Activated CD4-positive, alpha-beta T cell treated with anti-CD3 and anti-CD28 coated beads for 4 hours (primary cell): Measurements from ENCODE around the gene HTR1D.

Experiments used
- DNase-seq, 2 donors: peaks; one replicate each; pipeline ENCODE4 v3.0.0-alpha.2; 2020

The HTR1D gene

DNA sequence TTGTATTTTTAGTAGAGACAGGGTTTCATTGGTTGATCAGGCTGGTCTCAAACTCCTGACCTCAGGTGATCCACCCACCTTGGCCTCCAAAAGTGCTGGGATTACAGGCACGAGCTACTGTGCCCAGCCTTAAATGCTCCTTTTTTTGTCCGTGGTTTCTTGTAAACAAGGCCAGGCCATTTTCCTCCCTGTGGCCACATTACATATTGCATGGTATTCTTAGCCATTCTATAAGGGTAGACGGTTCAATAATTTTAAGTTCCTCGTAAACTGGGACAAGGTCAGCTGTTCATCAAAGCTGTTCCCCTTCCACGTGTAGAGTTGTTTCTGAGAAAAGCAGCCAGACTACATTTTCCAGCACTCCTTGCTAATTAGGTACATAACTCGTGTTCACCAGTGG lies 38.4 kb downstream of the HTR1D start:
- DNase-seq: no peak

GRCh38 chr1:23178414-23178813 lies 38.9 kb downstream of the HTR1D start:
- DNase-seq: no peak

GRCh38 chr1:23177438-23178380 lies 39.6 kb downstream of the HTR1D start:
- peak; percentile 46 to 49 for DNase-seq

DNA sequence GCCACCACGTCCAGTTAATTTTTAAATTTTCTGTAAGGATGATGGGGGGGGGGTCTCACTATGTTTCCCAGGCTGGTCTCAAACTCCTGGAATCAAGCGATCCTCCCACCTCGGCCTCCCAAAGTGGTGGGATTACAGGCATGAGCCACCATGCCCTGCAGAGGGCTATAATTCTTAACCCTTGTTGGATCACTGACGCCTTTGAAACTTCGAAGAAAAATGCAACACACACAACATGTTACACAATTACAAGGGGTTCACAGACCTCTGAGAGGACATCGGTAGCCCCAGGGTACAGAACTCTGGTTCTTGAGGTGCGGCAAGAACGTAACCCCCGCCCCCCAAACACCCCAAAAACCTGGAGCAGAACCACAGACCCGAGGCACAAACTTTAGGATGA lies 40.3 kb downstream of the HTR1D start:
- DNase-seq: no peak

DNA sequence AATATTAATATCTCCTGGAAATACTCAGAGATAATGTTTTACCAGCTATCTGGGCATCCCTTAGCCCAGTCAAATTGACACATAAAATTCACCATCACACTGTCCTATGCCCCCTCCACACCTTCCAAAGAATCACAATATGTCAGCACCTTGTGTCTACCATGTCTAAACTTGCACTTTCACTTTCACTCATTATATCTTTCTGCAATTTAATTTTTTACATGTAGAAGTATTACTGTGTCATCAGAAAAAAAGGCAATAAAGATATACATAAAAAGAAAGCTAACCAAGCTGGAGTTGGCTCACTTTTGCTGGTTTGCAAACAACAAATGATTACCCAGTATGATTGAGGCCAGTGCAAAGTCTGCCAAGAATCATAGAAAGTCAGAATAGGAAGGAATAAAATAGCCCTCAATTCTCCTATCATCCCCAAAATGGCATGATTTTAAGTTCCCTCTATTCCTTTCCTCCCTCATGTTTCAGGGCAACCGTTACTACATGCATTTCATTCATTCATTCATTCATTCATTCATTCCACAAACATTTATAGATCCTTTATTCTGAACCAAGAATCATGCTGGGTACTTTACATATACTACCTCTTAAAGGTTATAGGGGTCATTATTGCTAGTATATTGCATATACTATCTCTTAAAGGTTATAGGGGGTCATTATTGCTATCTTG lies 42.7 kb downstream of the HTR1D start:
- DNase-seq: no peak

DNA sequence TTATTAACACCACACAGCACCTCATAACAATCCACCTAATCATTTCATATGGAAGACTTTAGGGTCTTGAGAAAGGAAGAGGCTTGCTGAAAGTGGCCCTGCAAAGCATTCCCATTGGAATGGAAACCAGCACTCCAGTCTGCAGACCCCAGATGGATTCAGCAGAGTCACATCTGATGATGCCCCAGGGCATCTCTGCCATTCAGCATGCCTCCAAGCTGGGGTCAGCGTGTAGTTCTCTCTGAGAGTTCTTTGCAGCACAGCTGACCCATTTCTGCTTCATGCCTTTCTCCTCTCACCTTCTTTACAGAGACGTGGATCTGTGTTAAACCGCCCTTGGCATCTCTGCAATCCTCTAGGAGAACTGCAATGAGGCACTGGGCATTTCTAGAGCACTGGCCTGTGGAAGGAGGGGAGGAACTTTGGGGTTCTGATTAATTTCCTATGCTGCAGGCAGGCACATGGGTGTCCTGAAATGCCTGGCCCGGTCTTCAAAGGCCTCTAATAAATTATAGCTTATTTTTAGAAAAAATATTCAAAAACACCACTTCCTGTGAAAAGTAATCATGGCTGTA lies 46.0 kb downstream of the HTR1D start:
- no peak for DNase-seq

DNA sequence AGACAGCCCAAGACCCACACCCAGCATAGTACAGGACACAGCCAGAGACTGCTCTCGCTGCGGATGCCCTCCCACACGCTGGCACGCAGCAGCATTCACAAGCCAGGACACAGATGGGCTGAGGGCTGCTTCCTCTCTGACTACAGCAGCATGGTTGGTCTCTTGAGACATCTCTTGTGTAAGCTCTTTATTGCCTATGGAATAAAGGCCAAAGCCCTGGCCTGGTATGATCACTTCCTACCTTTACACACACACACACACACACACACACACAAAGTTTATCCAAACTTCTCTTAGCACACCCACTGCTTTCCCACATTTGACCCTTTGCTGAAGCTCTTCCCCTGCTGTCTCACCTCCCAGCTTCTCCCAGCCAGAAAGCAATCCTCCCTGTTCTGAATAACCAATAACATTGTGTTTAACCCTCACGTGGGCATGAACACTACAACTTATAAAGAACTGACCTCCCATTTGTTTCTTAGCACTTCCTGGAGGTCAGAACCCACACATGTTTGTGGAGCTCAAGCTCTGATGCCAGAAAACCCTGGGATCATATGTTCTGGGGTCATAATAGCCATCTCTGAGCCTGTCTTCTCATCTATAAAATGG lies 47.5 kb downstream of the HTR1D start:
- DNase-seq: no peak

- no peak for DNase-seq
These were observed 48.1 kb downstream of the HTR1D start for GRCh38 chr1:23169195-23169575.

- DNase-seq: peak; percentile 87 to 88
These were observed 48.7 kb downstream of the HTR1D start, which contains the start of gene LUZP1 for GRCh38 chr1:23168445-23169194. Gene LUZP1, minus strand, starts transcription at chr1:23168856.

DNA sequence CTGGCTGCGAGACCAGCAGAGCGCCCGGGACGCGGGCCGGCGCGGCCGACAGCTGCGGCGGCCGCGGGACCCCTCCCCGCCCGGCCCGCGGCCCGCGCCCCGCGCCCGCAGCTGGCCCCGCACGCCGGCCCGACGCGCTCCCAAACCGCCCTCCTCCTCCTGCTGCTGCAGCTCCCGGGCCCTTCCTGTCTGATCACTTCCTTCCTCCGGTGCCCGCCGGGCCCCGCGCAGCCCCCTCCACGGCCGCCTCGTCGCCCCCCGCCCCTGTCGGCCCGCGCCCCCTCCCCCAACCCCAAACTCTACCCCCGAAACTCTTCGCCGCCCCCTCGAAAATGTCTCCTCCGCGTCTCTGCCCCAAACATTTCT lies 49.2 kb downstream of the HTR1D start:
- DNase-seq: peak in 1 of 2 donors; percentile 23

GRCh38 chr1:23167353-23168078 lies 49.8 kb downstream of the HTR1D start:
- DNase-seq: peak; percentile 18 to 27

DNA sequence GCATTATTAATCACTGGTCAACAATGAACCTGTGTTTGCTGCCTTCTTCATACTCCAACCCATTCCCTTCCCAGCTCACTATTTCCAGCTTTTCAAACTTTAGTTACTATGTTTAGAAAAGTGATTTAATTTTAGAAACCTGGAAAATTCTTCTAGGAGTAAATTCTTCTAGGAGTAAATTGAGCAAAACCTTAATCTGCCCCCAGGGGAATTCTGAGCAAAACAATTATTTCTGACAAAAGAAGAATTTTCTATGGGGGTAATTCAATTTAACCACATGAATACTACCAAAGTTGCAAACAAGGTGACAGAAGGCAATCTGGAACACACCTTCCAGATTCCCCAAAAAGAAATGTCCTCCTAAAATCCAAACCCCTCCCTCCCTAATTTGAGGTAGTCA lies 50.4 kb downstream of the HTR1D start:
- no peak for DNase-seq

DNA sequence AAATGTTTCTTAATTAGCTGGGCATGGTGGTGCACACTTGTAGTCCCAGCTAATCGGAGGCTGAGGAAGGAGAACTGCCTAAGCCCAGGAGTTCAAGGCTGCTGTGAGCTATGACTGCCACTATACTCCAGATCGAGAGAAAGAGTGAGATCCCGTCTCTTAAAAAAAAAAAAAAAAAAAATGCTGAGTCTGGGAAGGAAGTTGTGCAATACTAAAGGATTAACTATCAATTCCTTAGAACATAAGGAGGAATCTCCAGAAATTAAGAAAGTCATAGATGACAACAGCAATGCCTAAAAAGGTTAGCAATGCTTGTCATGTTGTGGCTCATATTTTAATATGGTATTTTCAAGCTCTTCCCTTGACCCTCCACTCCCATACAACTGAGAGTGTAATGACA lies 53.9 kb downstream of the HTR1D start:
- no peak for DNase-seq

DNA sequence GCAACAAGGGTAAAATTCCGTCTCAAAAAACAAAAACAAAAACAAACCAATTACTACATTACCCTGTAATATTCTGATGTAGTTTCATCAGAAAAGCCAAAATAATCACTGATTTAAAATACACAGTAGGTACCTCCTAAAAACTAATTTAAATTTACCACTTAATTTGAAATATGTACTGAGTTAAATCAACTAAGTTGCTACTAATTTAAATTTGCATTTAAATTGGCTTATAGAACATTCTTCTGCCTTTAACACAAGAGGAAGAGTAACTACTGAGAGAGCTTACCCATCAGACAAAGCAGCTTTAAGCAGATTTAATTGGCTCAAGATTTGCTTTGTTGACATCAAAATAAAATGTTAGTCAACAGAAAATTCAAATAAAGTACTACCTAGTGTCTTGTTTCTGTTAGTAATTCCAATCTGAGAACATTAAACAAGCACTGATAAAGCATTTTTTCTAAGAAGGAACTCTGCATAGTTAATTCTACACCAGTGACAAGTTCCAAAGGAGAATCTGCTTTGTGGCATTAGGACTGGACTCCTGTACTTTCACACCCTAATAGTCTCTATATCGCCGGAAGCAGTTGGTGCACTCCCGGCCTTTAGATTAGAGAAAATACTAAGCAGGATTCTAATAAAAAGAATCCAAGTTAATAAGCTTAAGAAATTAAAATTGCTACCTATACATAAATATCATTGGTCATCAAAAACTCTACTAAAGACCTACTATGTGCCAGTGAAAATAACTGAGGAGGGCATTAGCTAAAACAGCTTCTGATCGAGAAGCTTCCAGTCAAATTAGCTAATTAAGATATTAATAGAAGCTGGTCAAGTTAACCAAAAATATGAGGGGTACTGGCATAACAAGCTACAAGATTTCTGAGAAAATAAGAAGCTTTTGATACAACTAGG lies 57.1 kb downstream of the HTR1D start:
- no peak for DNase-seq

DNA sequence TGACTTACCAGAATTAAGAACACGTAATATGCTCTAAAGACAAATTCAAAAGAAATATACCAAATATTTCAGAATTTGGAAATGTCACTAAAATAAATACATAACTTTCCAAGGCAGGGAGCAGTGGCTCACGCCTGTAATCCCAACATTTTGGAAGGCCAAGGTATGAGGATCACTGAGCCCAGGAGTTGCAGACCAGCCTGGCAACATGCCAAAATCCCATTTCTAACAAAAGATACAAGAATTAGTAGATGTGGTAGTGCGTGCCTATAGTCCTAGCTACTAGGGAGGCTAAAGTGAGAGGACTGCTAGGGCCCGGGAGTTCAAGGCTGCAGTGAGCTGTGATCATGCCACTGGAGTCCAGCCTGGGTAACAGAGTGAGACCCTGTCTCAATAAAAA lies 60.4 kb downstream of the HTR1D start:
- no peak for DNase-seq

DNA sequence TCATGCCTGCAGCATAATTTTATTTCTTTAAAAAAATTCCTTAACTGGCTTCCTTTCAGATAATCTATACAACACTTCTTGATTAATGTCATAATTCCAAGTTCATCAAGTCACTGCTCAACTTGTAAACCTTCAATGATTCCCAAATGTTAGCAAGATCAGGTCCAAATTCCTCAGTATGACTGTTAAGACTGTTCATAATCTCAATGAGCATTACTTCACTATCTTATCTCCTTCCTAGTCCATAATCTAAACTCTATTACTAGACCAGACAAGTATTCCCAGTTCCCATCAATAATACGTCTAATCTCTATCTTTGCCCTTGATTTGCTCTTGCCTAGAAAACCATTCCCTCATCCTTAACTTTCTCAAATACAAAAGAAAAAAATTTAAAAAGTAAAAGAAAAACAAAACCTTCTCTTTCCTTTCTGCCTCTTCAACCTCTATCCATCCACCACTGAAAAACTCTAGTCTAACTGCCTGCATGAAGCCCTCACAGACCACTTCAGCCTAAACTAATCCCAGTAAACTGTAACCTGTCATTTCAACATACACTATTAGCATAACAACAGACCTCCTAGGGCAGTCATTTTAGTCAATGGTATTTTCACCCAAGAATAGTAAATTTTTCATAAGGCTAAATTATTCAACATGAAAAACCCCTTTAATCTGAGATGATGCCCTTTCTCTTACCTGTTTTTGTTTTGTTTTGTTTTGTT lies 64.2 kb downstream of the HTR1D start:
- DNase-seq: no peak

GRCh38 chr1:23150742-23151141 lies 66.6 kb downstream of the HTR1D start:
- DNase-seq: no peak

- DNase-seq: no peak
These were observed 67.2 kb downstream of the HTR1D start for GRCh38 chr1:23150125-23150524.

DNA sequence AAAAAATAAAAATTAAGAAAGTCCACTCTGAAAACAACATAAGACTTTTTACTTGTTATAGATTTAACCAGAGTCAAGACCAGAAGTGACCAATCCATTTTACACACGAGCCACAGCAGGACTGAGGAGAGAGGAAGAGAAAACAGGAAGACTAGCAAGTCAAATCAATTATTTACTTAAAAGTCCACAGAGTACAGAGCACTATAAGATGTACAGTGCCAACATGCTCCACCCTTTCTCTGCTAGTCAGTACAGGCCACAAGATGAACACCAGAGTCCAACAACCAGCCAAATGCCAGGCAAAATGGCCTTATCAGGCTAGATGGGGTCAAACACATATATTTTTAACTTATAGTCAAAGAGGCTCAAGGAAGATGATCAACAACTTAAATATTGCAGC lies 68.2 kb downstream of the HTR1D start:
- DNase-seq: no peak

DNA sequence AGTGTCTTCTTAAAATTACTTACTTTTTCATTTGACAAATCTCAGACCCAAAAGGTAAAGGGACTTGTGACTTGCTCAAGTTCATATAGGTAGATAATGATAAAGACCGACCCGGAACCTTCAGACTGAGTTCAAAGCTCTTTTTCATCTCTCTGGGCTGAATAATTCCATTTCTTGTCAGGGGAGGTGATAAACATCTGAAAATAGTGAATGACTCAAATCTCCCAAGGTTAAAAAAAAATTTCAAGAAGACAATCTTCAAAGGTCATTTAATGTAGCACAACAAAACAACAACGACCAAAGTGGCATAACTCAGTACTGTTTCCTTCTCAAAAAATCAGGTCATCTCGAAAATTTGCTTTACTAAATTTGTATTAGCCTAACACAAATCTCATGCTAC lies 69.2 kb downstream of the HTR1D start:
- DNase-seq: peak; percentile 4 to 18
